Prostate gland (tissue), 2 donors: Measurements from ENCODE around the gene SCYGR3. TPM values are rescaled to one million over a fixed set of nuclear protein-coding genes. Genes with fewer than 3 reads are reported as not detected.

ENCODE experiments used
- DNase-seq: peaks from one replicate; pipeline ENCODE4 v3.0.0-alpha.2; 2019; ENCODE audit warnings: low spot score
- H3K27ac ChIP-seq, 2 donors: fragments of 200-600 bp; sonication (generic); 2 replicates each; pipeline ENCODE4 v1.5.1; 2017 to 2019
- H3K27me3 ChIP-seq: fragments of 200-600 bp; sonication (generic); replicated peaks from 2 replicates; pipeline ENCODE4 v1.5.1; 2019; ENCODE audit not compliant: insufficient read depth
- H3K36me3 ChIP-seq, 2 donors: fragments of 200-600 bp; sonication (generic); 1 replicate in 1 of 2; 2 replicates in 1 of 2; pipeline versions ENCODE4 v1.5.1 to v1.8.1; 2017 to 2019
- H3K4me1 ChIP-seq: fragments of 200-600 bp; sonication (generic); replicated peaks from 2 replicates; pipeline ENCODE4 v1.5.1; 2019
- H3K4me3 ChIP-seq, 2 donors: fragments of 200-600 bp; sonication (generic); 2 replicates each; pipeline ENCODE4 v1.5.1; 2017 to 2019
- H3K9me3 ChIP-seq: fragments of 200-600 bp; sonication (generic); 2 replicates; pipeline ENCODE4 v1.5.1; 2017
- CTCF ChIP-seq, 4 experiments: fragments of 200-600 bp in 2 of 4; fragments of 450-650 bp in 2 of 4; sonication (generic) in 2 of 4; IDR thresholded peaks; 1 replicate in 3 of 4; 2 replicates in 1 of 4; pipeline ENCODE4 v1.5.1; 2016 to 2019; ENCODE audit warnings: antibody characterized with exemption in 4 of 4, mild to moderate bottlenecking in 2 of 4, moderate library complexity in 2 of 4
- POLR2A ChIP-seq: fragments of 450-650 bp; IDR thresholded peaks from one replicate; pipeline ENCODE4 v1.6.1; 2016; ENCODE audit warnings: antibody characterized with exemption, mild to moderate bottlenecking
- POLR2AphosphoS5 ChIP-seq: sonication (generic); formaldehyde crosslinking; IDR thresholded peaks from one replicate; pipeline ENCODE4 v1.6.1; 2017; ENCODE audit warnings: antibody characterized with exemption
- WGBS: methylation state at CpG from one replicate; pipeline ENCODE4 v1.1.5; 2018; 5-methylcytosine and 5-hydroxymethylcytosine counted together
- intact Hi-C: fragments of 100-400 bp; cut with DNase I; formaldehyde crosslinking; loops from one replicate; pipeline ENCODE4 v1.14.2; 2022
- total RNA-seq, 2 donors: library from RNA; depleted of rRNA; stranded (reverse); fragments of >200 nt; gene quantifications; one replicate each; pipeline ENCODE4 v1.1.0, GENCODE V29; 2016

The SCYGR3 gene
- total RNA-seq, 2 donors from 2014 or later, result not detected

- no peak for DNase-seq
- no peaks in the 10 kb centered on the region for H3K36me3 ChIP-seq
These were observed 2.0 kb upstream of the SCYGR3 start for GRCh38 chr2:227616631-227617030.

GRCh38 chr2:227615906-227616305 lies 1.3 kb upstream of the SCYGR3 start:
- H3K36me3 ChIP-seq, result no peaks in the 10 kb centered on the region
- TF ChIP-seq CTCF (IDR thresholded peaks at IDR 0.05) (no peak), POLR2AphosphoS5 (no peak), POLR2A (no peak)
- H3K9me3 ChIP-seq, result no peaks in the 10 kb centered on the region
- DNase-seq, result no peak
- intact Hi-C loops, result no loop called here
- WGBS, result 75% methylated on average over 5 of the region's 5 CpGs
- H3K27ac ChIP-seq, result no peak overlapping the region
- H3K4me3 ChIP-seq, result no peak overlapping the region
- peaks cover 2% of the 10 kb centered on the region for H3K27me3 ChIP-seq
- H3K4me1 ChIP-seq, result no peaks in the 10 kb centered on the region

More at GRCh38 chr2:227616631-227617030, 2.0 kb upstream of the SCYGR3 start:
- Histone ChIP-seq H3K4me1 (no peaks in the 10 kb centered on the region), H3K9me3 (no peaks in the 10 kb centered on the region), H3K4me3 (no peak overlapping the region), H3K27me3 (peaks cover 2% of the 10 kb centered on the region), H3K27ac (no peak overlapping the region)
- 63% methylated on average over 4 of the region's 4 CpGs for WGBS
- TF ChIP-seq CTCF (IDR thresholded peaks at IDR 0.05) (no peak), POLR2A (no peak), POLR2AphosphoS5 (no peak)
- intact Hi-C loops, result no loop called here

GRCh38 chr2:227615181-227615580 lies 541 bp upstream of the SCYGR3 start:
- H3K9me3 ChIP-seq, result no peaks in the 10 kb centered on the region
- intact Hi-C loops, result no loop called here
- 92% methylated on average over 4 of the region's 4 CpGs for WGBS
- no peak for TF ChIP-seq POLR2AphosphoS5
- TF ChIP-seq POLR2A, result no peak
- no peak for TF ChIP-seq CTCF (IDR thresholded peaks at IDR 0.05)
- H3K27ac ChIP-seq, result no peak overlapping the region
- DNase-seq, result no peak
- H3K4me1 ChIP-seq, result no peaks in the 10 kb centered on the region
- H3K36me3 ChIP-seq, result no peaks in the 10 kb centered on the region
- H3K27me3 ChIP-seq, result peaks cover 2% of the 10 kb centered on the region
- H3K4me3 ChIP-seq, result no peak overlapping the region

- no peaks in the 10 kb centered on the region for H3K36me3 ChIP-seq
- peaks cover 2% of the 10 kb centered on the region for H3K27me3 ChIP-seq
- no peaks in the 10 kb centered on the region for H3K9me3 ChIP-seq
- H3K4me3 ChIP-seq, result no peak overlapping the region
- H3K27ac ChIP-seq, result no peak overlapping the region
- WGBS, result 97% methylated on average over 4 of the region's 4 CpGs
- DNase-seq, result no peak
- intact Hi-C loops, result no loop called here
- TF ChIP-seq CTCF (IDR thresholded peaks at IDR 0.05), result no peak
- TF ChIP-seq POLR2AphosphoS5, result no peak
- TF ChIP-seq POLR2A, result no peak
- no peaks in the 10 kb centered on the region for H3K4me1 ChIP-seq
These were observed 394 bp downstream of the SCYGR3 start for GRCh38 chr2:227614246-227614645.

- no peak for DNase-seq
- intact Hi-C loops, result no loop called here
- no peaks in the 10 kb centered on the region for H3K4me1 ChIP-seq
- no peak for TF ChIP-seq CTCF (IDR thresholded peaks at IDR 0.05)
- no peak for TF ChIP-seq POLR2A
- no peak for TF ChIP-seq POLR2AphosphoS5
- peaks cover 2% of the 10 kb centered on the region for H3K27me3 ChIP-seq
- no peak overlapping the region for H3K27ac ChIP-seq
- 62% methylated on average over 4 of the region's 4 CpGs for WGBS
- no peaks in the 10 kb centered on the region for H3K9me3 ChIP-seq
- H3K36me3 ChIP-seq, result no peaks in the 10 kb centered on the region
- H3K4me3 ChIP-seq, result no peak overlapping the region
These were observed 1.4 kb downstream of the SCYGR3 start for GRCh38 chr2:227613272-227613660.
